ENCODE results near the gene PRKCA. TPM values are rescaled to one million over a fixed set of nuclear protein-coding genes. Genes with fewer than 3 reads are reported as not detected.

Gene PRKCA
- total RNA-seq, 1 experiment from 2014 or later: 4.4 TPM

DNA sequence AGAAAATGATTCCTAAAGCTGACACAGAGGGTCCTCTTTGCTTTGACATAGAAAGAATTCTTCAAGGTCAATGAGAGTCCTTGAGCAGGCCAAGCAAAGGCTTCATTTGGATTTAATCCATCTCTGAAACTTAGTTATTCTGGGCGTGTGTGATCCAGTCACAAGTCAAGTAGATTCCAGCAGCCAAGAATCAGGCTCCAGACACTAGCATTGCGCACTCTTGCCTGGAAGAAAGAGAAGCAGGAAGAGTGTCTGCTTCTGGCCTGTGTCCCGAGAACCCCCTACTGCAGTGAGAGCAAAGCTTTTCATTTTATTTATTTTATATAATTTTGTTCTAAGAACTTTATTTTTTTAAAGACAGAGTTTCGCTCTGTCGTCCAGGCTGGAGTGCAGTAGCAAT, 444.3 kb downstream of the PRKCA start:
- no peak overlapping the region for H3K9ac ChIP-seq (ENCODE audit: low read length)
- H3K79me2 ChIP-seq (ENCODE audit: low read length): no peaks in the 10 kb centered on the region
- H3K9me3 ChIP-seq (ENCODE audit: low read length): no peaks in the 10 kb centered on the region
- H4K20me1 ChIP-seq (ENCODE audit: insufficient read depth, low read depth, low read length): no peaks in the 10 kb centered on the region
- no peak overlapping the region for H3K27ac ChIP-seq (ENCODE audit: low read length)
- no peaks in the 10 kb centered on the region for H3K27me3 ChIP-seq (ENCODE audit: low read length)
- H3K4me3 ChIP-seq (ENCODE audit: low read length): no peak overlapping the region
- H3K4me1 ChIP-seq (ENCODE audit: low read length): no peaks in the 10 kb centered on the region
- H3K9me2 ChIP-seq (replicated peaks; ENCODE audit: insufficient read depth, low read length): no peaks in the 10 kb centered on the region
- DNase-seq: no peak
- no peak overlapping the region for H3K4me2 ChIP-seq (ENCODE audit: low read depth, low read length, poor library complexity, severe bottlenecking)
- H3K36me3 ChIP-seq (ENCODE audit: insufficient read depth, low read length): no peaks in the 10 kb centered on the region
- H2AFZ ChIP-seq (ENCODE audit: low read length): no peak overlapping the region

- no peak overlapping the region for H3K27ac ChIP-seq (ENCODE audit: low read length)
- no peaks in the 10 kb centered on the region for H3K79me2 ChIP-seq (ENCODE audit: low read length)
- H3K27me3 ChIP-seq (ENCODE audit: low read length): no peaks in the 10 kb centered on the region
- no peak overlapping the region for H3K4me2 ChIP-seq (ENCODE audit: low read depth, low read length, poor library complexity, severe bottlenecking)
- no peak overlapping the region for H3K4me3 ChIP-seq (ENCODE audit: low read length)
- no peaks in the 10 kb centered on the region for H3K36me3 ChIP-seq (ENCODE audit: insufficient read depth, low read length)
- H3K9me3 ChIP-seq (ENCODE audit: low read length): no peaks in the 10 kb centered on the region
- no peaks in the 10 kb centered on the region for H3K4me1 ChIP-seq (ENCODE audit: low read length)
- H4K20me1 ChIP-seq (ENCODE audit: insufficient read depth, low read depth, low read length): no peaks in the 10 kb centered on the region
- DNase-seq: no peak
- no peaks in the 10 kb centered on the region for H3K9me2 ChIP-seq (replicated peaks; ENCODE audit: insufficient read depth, low read length)
- H3K9ac ChIP-seq (ENCODE audit: low read length): no peak overlapping the region
- H2AFZ ChIP-seq (ENCODE audit: low read length): no peak overlapping the region
Observed at GRCh38 chr17:66747578-66748275, 445.3 kb downstream of the PRKCA start.

GRCh38 chr17:66748578-66748977, 446.2 kb downstream of the PRKCA start:
- H3K9me3 ChIP-seq (ENCODE audit: low read length): no peaks in the 10 kb centered on the region
- H3K4me2 ChIP-seq (ENCODE audit: low read depth, low read length, poor library complexity, severe bottlenecking): no peak overlapping the region
- no peak overlapping the region for H2AFZ ChIP-seq (ENCODE audit: low read length)
- no peaks in the 10 kb centered on the region for H3K79me2 ChIP-seq (ENCODE audit: low read length)
- H3K4me3 ChIP-seq (ENCODE audit: low read length): no peak overlapping the region
- H3K27ac ChIP-seq (ENCODE audit: low read length): no peak overlapping the region
- DNase-seq: no peak
- no peak overlapping the region for H3K9ac ChIP-seq (ENCODE audit: low read length)
- no peaks in the 10 kb centered on the region for H4K20me1 ChIP-seq (ENCODE audit: insufficient read depth, low read depth, low read length)
- no peaks in the 10 kb centered on the region for H3K36me3 ChIP-seq (ENCODE audit: insufficient read depth, low read length)
- H3K4me1 ChIP-seq (ENCODE audit: low read length): no peaks in the 10 kb centered on the region
- no peaks in the 10 kb centered on the region for H3K9me2 ChIP-seq (replicated peaks; ENCODE audit: insufficient read depth, low read length)
- no peaks in the 10 kb centered on the region for H3K27me3 ChIP-seq (ENCODE audit: low read length)

- Histone ChIP-seq H3K4me1 (ENCODE audit: low read length) (no peaks in the 10 kb centered on the region), H3K36me3 (ENCODE audit: insufficient read depth, low read length) (no peaks in the 10 kb centered on the region)
Observed at GRCh38 chr17:66749217-66749832, 446.9 kb downstream of the PRKCA start.

GRCh38 chr17:66750116-66750515, 447.7 kb downstream of the PRKCA start:
- Histone ChIP-seq H2AFZ (ENCODE audit: low read length) (no peak overlapping the region), H3K9me2 (replicated peaks; ENCODE audit: insufficient read depth, low read length) (no peaks in the 10 kb centered on the region), H3K36me3 (ENCODE audit: insufficient read depth, low read length) (no peaks in the 10 kb centered on the region), H3K27me3 (ENCODE audit: low read length) (no peaks in the 10 kb centered on the region), H3K27ac (ENCODE audit: low read length) (no peak overlapping the region), H3K9me3 (ENCODE audit: low read length) (no peaks in the 10 kb centered on the region), H3K79me2 (ENCODE audit: low read length) (no peaks in the 10 kb centered on the region), H3K9ac (ENCODE audit: low read length) (no peak overlapping the region), H4K20me1 (ENCODE audit: insufficient read depth, low read depth, low read length) (no peaks in the 10 kb centered on the region), H3K4me1 (ENCODE audit: low read length) (no peaks in the 10 kb centered on the region), H3K4me2 (ENCODE audit: low read depth, low read length, poor library complexity, severe bottlenecking) (no peak overlapping the region), H3K4me3 (ENCODE audit: low read length) (no peak overlapping the region)
- no peak for DNase-seq

More at GRCh38 chr17:66749217-66749832, 446.9 kb downstream of the PRKCA start:
- H3K9me3 ChIP-seq (ENCODE audit: low read length): no peaks in the 10 kb centered on the region
- H3K27ac ChIP-seq (ENCODE audit: low read length): no peak overlapping the region
- H4K20me1 ChIP-seq (ENCODE audit: insufficient read depth, low read depth, low read length): no peaks in the 10 kb centered on the region
- H3K79me2 ChIP-seq (ENCODE audit: low read length): no peaks in the 10 kb centered on the region
- H3K4me3 ChIP-seq (ENCODE audit: low read length): no peak overlapping the region
- H3K9ac ChIP-seq (ENCODE audit: low read length): no peak overlapping the region
- H3K9me2 ChIP-seq (replicated peaks; ENCODE audit: insufficient read depth, low read length): no peaks in the 10 kb centered on the region
- DNase-seq: no peak
- no peak overlapping the region for H2AFZ ChIP-seq (ENCODE audit: low read length)
- no peak overlapping the region for H3K4me2 ChIP-seq (ENCODE audit: low read depth, low read length, poor library complexity, severe bottlenecking)
- no peaks in the 10 kb centered on the region for H3K27me3 ChIP-seq (ENCODE audit: low read length)

- no peak overlapping the region for H3K9ac ChIP-seq (ENCODE audit: low read length)
- DNase-seq: no peak
- H3K4me2 ChIP-seq (ENCODE audit: low read depth, low read length, poor library complexity, severe bottlenecking): no peak overlapping the region
- no peaks in the 10 kb centered on the region for H3K36me3 ChIP-seq (ENCODE audit: insufficient read depth, low read length)
- H3K27ac ChIP-seq (ENCODE audit: low read length): no peak overlapping the region
- no peaks in the 10 kb centered on the region for H3K4me1 ChIP-seq (ENCODE audit: low read length)
- no peak overlapping the region for H3K4me3 ChIP-seq (ENCODE audit: low read length)
- H3K79me2 ChIP-seq (ENCODE audit: low read length): no peaks in the 10 kb centered on the region
- H4K20me1 ChIP-seq (ENCODE audit: insufficient read depth, low read depth, low read length): no peaks in the 10 kb centered on the region
- no peaks in the 10 kb centered on the region for H3K9me2 ChIP-seq (replicated peaks; ENCODE audit: insufficient read depth, low read length)
- H3K9me3 ChIP-seq (ENCODE audit: low read length): no peaks in the 10 kb centered on the region
- no peaks in the 10 kb centered on the region for H3K27me3 ChIP-seq (ENCODE audit: low read length)
- no peak overlapping the region for H2AFZ ChIP-seq (ENCODE audit: low read length)
Observed at GRCh38 chr17:66750781-66751543, 448.5 kb downstream of the PRKCA start.

DNA sequence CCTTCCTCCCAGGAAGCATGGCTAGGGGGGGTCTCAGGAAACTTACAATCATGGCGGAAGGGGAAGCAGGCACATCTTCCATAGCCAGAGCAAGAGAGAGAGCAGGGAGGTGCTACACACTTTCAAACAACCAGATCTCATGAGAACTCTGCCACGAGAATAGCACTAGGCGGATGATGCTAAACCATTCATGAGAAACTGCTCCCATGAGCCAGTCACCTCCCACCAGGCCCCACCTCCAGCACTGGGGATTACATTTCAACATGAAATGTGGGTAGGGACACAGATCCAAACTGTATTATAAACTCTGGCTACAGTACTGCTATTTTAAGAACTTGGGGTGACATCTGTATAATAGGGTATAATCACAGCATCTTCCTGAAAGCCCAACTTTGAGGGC, 449.4 kb downstream of the PRKCA start:
- Histone ChIP-seq H3K4me2 (ENCODE audit: low read depth, low read length, poor library complexity, severe bottlenecking) (no peak overlapping the region), H3K79me2 (ENCODE audit: low read length) (no peaks in the 10 kb centered on the region), H2AFZ (ENCODE audit: low read length) (no peak overlapping the region), H3K4me3 (ENCODE audit: low read length) (no peak overlapping the region), H3K9ac (ENCODE audit: low read length) (no peak overlapping the region), H3K36me3 (ENCODE audit: insufficient read depth, low read length) (no peaks in the 10 kb centered on the region), H3K27me3 (ENCODE audit: low read length) (no peaks in the 10 kb centered on the region), H4K20me1 (ENCODE audit: insufficient read depth, low read depth, low read length) (no peaks in the 10 kb centered on the region), H3K9me3 (ENCODE audit: low read length) (no peaks in the 10 kb centered on the region), H3K9me2 (replicated peaks; ENCODE audit: insufficient read depth, low read length) (no peaks in the 10 kb centered on the region), H3K27ac (ENCODE audit: low read length) (no peak overlapping the region), H3K4me1 (ENCODE audit: low read length) (no peaks in the 10 kb centered on the region)
- no peak for DNase-seq

- no peaks in the 10 kb centered on the region for H3K27me3 ChIP-seq (ENCODE audit: low read length)
- no peaks in the 10 kb centered on the region for H3K9me2 ChIP-seq (replicated peaks; ENCODE audit: insufficient read depth, low read length)
- H3K4me3 ChIP-seq (ENCODE audit: low read length): no peak overlapping the region
- no peak overlapping the region for H3K27ac ChIP-seq (ENCODE audit: low read length)
- H3K9ac ChIP-seq (ENCODE audit: low read length): no peak overlapping the region
- no peak overlapping the region for H3K4me2 ChIP-seq (ENCODE audit: low read depth, low read length, poor library complexity, severe bottlenecking)
- H3K4me1 ChIP-seq (ENCODE audit: low read length): no peaks in the 10 kb centered on the region
- no peaks in the 10 kb centered on the region for H4K20me1 ChIP-seq (ENCODE audit: insufficient read depth, low read depth, low read length)
- no peaks in the 10 kb centered on the region for H3K9me3 ChIP-seq (ENCODE audit: low read length)
- H3K79me2 ChIP-seq (ENCODE audit: low read length): no peaks in the 10 kb centered on the region
- H3K36me3 ChIP-seq (ENCODE audit: insufficient read depth, low read length): no peaks in the 10 kb centered on the region
- DNase-seq: no peak
- no peak overlapping the region for H2AFZ ChIP-seq (ENCODE audit: low read length)
Observed at GRCh38 chr17:66752411-66752810, 450.0 kb downstream of the PRKCA start.

All from Karpas-422 (cell line).